RWPE2 (cell line): ENCODE results near the gene LRRC14B.
"Not testable (repeated sequence)": the region's sequence is repeated elsewhere in the genome, so short reads cannot be mapped to it uniquely, and the experiment has no call there.

Experiments used
- ATAC-seq: fragments of 200-7000 bp; cut with Tn5 transposase; 3 replicates; pipeline ENCODE4 v1.9.1; 2021; ENCODE audit warnings: low read depth
- DNase-seq: peaks from one replicate; pipeline ENCODE4 v3.0.0-alpha.2; 2020; ENCODE audit warnings: low spot score
- H3K27ac ChIP-seq: fragments of 450-650 bp; 2 replicates; pipeline ENCODE4 v1.5.1; 2017; ENCODE audit warnings: mild to moderate bottlenecking; ENCODE audit not compliant: poor library complexity, severe bottlenecking
- H3K27me3 ChIP-seq: fragments of 250-450 bp; sonication (Bioruptor Pico); 2 replicates; pipeline ENCODE4 v1.5.1; 2021; ENCODE audit warnings: mild to moderate bottlenecking, moderate library complexity; ENCODE audit not compliant: insufficient read depth, poor library complexity, severe bottlenecking
- H3K36me3 ChIP-seq: fragments of 250-450 bp; sonication (Bioruptor Pico); 2 replicates; pipeline ENCODE4 v1.5.1; 2020; ENCODE audit warnings: low read depth, mild to moderate bottlenecking, moderate library complexity
- H3K4me1 ChIP-seq: fragments of 250-450 bp; sonication (Bioruptor Pico); 2 replicates; pipeline ENCODE4 v1.5.1; 2021; ENCODE audit warnings: mild to moderate bottlenecking, moderate library complexity; ENCODE audit not compliant: insufficient read depth, poor library complexity, severe bottlenecking
- H3K4me3 ChIP-seq: fragments of 250-450 bp; sonication (Bioruptor Pico); 2 replicates; pipeline ENCODE4 v1.5.1; 2021; ENCODE audit warnings: mild to moderate bottlenecking, moderate library complexity; ENCODE audit not compliant: severe bottlenecking
- H3K9me3 ChIP-seq: fragments of 250-450 bp; sonication (Bioruptor Pico); 2 replicates; pipeline ENCODE4 v1.5.1; 2021; ENCODE audit warnings: mild to moderate bottlenecking, moderate library complexity; ENCODE audit not compliant: severe bottlenecking
- TF ChIP-seq, protein P1 (sequence below): fragments of 450-650 bp; IDR thresholded peaks from one replicate; pipeline ENCODE4 v1.5.1; 2017; ENCODE audit warnings: mild to moderate bottlenecking, moderate library complexity; ENCODE audit not compliant: poor library complexity, severe bottlenecking

LRRC14B gene

GRCh38 chr5:234450-234849, 43.2 kb downstream of the LRRC14B start:
- ATAC-seq (no peak), DNase-seq (no peak)
- H3K36me3 ChIP-seq: peaks cover 58% of the 10 kb centered on the region
- H3K4me3 ChIP-seq: no peak overlapping the region
- H3K9me3 ChIP-seq: no peaks in the 10 kb centered on the region
- H3K27ac ChIP-seq: no peak overlapping the region
- no peaks in the 10 kb centered on the region for H3K4me1 ChIP-seq
- H3K27me3 ChIP-seq: no peaks in the 10 kb centered on the region
- TF ChIP-seq, protein P1, sequence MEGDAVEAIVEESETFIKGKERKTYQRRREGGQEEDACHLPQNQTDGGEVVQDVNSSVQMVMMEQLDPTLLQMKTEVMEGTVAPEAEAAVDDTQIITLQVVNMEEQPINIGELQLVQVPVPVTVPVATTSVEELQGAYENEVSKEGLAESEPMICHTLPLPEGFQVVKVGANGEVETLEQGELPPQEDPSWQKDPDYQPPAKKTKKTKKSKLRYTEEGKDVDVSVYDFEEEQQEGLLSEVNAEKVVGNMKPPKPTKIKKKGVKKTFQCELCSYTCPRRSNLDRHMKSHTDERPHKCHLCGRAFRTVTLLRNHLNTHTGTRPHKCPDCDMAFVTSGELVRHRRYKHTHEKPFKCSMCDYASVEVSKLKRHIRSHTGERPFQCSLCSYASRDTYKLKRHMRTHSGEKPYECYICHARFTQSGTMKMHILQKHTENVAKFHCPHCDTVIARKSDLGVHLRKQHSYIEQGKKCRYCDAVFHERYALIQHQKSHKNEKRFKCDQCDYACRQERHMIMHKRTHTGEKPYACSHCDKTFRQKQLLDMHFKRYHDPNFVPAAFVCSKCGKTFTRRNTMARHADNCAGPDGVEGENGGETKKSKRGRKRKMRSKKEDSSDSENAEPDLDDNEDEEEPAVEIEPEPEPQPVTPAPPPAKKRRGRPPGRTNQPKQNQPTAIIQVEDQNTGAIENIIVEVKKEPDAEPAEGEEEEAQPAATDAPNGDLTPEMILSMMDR: no peak

DNA sequence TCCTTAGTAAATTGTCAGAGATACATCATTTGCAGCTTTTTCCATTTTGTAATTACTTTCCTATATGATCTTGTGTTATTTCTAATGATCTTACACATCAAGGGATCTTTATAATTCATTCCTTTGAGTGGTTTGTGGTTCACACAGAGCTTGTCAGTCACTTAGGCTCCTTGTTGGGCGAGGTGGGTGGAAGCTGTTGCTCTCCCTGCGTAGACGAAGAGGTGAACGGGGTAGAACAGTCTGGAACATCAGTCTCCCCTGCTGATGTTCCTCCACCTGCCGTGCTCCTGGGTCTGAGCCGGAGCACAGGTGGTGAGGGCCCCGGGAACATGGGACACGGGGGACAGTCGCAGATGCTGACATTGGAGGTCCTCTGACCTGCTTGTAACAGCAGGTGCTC, 44.2 kb downstream of the LRRC14B start:
- ATAC-seq: 0 out of 3 replicates have a peak, but pooled peaks have one; percentile 10
- DNase-seq, H3K4me3 ChIP-seq, H3K27ac ChIP-seq, H3K27me3 ChIP-seq, H3K9me3 ChIP-seq, H3K4me1 ChIP-seq: not testable (repeated sequence)
- peaks cover 58% of the 10 kb centered on the region for H3K36me3 ChIP-seq

DNA sequence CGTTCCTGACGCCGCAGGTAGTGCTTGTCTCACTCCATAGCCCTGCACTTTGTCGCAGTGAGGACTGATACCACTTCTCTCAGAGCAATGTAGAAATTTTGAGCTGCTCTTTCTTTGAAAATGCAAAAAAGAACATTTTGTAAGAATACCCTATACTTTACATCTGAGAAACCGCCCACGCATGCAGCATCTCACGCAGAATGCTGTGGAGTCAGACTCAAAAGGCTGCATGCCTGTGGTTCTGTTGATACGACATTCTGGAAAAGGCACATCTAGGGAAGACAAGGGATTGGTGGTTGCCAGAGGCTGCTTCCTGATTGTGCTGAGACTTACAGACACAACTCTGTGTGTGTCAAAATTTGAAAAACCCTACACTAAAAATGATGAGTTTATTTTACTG, 46.6 kb downstream of the LRRC14B start:
- not testable (repeated sequence) for H3K27me3 ChIP-seq, ATAC-seq, DNase-seq, H3K9me3 ChIP-seq, H3K4me3 ChIP-seq, H3K27ac ChIP-seq, H3K4me1 ChIP-seq
- H3K36me3 ChIP-seq: peaks cover 75% of the 10 kb centered on the region

GRCh38 chr5:240550-240949, 49.3 kb downstream of the LRRC14B start:
- H3K27ac ChIP-seq, H3K4me1 ChIP-seq, H3K9me3 ChIP-seq, H3K4me3 ChIP-seq, ATAC-seq, DNase-seq, H3K27me3 ChIP-seq: not testable (repeated sequence)
- peaks cover 64% of the 10 kb centered on the region for H3K36me3 ChIP-seq

- not testable (repeated sequence) for ATAC-seq, H3K9me3 ChIP-seq, H3K4me3 ChIP-seq, H3K27me3 ChIP-seq, DNase-seq, H3K27ac ChIP-seq, H3K4me1 ChIP-seq
- H3K36me3 ChIP-seq: peaks cover 59% of the 10 kb centered on the region
Measured at GRCh38 chr5:241045-241669, 49.9 kb downstream of the LRRC14B start.

GRCh38 chr5:243683-244367, 52.5 kb downstream of the LRRC14B start:
- H3K36me3 ChIP-seq: peaks cover 75% of the 10 kb centered on the region
- DNase-seq, H3K4me3 ChIP-seq, H3K4me1 ChIP-seq, ATAC-seq, H3K27me3 ChIP-seq, H3K9me3 ChIP-seq, H3K27ac ChIP-seq: not testable (repeated sequence)

DNA sequence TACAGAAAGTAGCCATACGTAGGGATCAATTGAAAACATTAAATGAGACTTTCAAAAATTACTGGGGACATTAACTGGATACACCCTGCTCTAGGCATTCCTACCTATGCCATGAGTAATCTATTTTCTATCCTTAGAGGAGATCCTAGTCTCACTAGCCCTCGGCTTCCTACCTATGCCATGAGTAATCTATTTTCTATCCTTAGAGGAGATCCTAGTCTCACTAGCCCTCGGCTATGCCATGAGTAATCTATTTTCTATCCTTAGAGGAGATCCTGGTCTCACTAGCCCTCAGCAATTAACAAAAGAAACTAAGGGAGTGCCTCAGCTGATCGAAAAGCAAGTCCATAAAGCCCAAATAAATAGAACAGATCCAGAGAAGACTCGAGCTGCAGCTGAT, 54.4 kb downstream of the LRRC14B start:
- H3K4me1 ChIP-seq, H3K4me3 ChIP-seq, H3K9me3 ChIP-seq, H3K27me3 ChIP-seq, DNase-seq: not testable (repeated sequence)
- Histone ChIP-seq H3K36me3 (peaks cover 69% of the 10 kb centered on the region), H3K27ac (peak overlapping the region; percentile 21)
- peak; percentile 89 for ATAC-seq
